Endodermal cell (in vitro differentiated cells): ENCODE results near the gene CR1L. TPM values are rescaled to one million over a fixed set of nuclear protein-coding genes. Genes with fewer than 3 reads are reported as not detected.

Experiments used
- DNase-seq: peaks from one replicate; pipeline ENCODE4 v3.0.0-alpha.2; 2017
- H3K27ac ChIP-seq: 2 replicates; pipeline ENCODE4 v1.5.1; 2013; ENCODE audit warnings: mild to moderate bottlenecking, low read depth, low read length, moderate library complexity
- H3K27me3 ChIP-seq: 2 replicates; pipeline ENCODE4 v1.6.1; 2013; ENCODE audit warnings: mild to moderate bottlenecking, low read length, moderate library complexity; ENCODE audit not compliant: insufficient read depth, control insufficient read depth, poor library complexity, severe bottlenecking
- H3K36me3 ChIP-seq: 2 replicates; pipeline ENCODE4 v1.7.0; 2013; ENCODE audit warnings: mild to moderate bottlenecking, low read length, moderate library complexity; ENCODE audit not compliant: control insufficient read depth, insufficient read depth
- H3K4me1 ChIP-seq: one replicate; pipeline ENCODE4 v1.7.0; 2013; ENCODE audit warnings: low read length; ENCODE audit not compliant: control insufficient read depth, insufficient read depth
- H3K4me3 ChIP-seq: 2 replicates; pipeline ENCODE4 v1.5.1; 2013; ENCODE audit warnings: mild to moderate bottlenecking, low read length, moderate library complexity
- H3K9ac ChIP-seq: 2 replicates; pipeline ENCODE4 v1.6.1; 2013; ENCODE audit warnings: mild to moderate bottlenecking, low read length, moderate library complexity; ENCODE audit not compliant: poor library complexity, severe bottlenecking; ENCODE audit errors: extremely low read depth
- H3K9me3 ChIP-seq: 2 replicates; pipeline ENCODE4 v1.6.1; 2013; ENCODE audit warnings: mild to moderate bottlenecking, low read length, moderate library complexity; ENCODE audit not compliant: control insufficient read depth
- H3K27ac Mint-ChIP-seq: 2 replicates; pipeline ENCODE4 v1.8.0; 2020; ENCODE audit warnings: mixed read lengths
- H3K27me3 Mint-ChIP-seq: 2 replicates; pipeline ENCODE4 v1.8.0; 2021; ENCODE audit warnings: mild to moderate bottlenecking, mixed read lengths; ENCODE audit not compliant: insufficient read depth
- H3K36me3 Mint-ChIP-seq: 2 replicates; pipeline ENCODE4 v1.8.0; 2020; ENCODE audit warnings: low read depth, mixed read lengths
- H3K4me1 Mint-ChIP-seq: 2 replicates; pipeline ENCODE4 v1.8.0; 2020; ENCODE audit warnings: mixed read lengths
- H3K4me3 Mint-ChIP-seq: 2 replicates; pipeline ENCODE4 v1.8.0; 2020; ENCODE audit warnings: mild to moderate bottlenecking, moderate library complexity, mixed read lengths
- H3K9me3 Mint-ChIP-seq: 2 replicates; pipeline ENCODE4 v1.8.0; 2020; ENCODE audit warnings: mild to moderate bottlenecking, mixed read lengths
- CTCF ChIP-seq: fragments of 200-600 bp; sonication (generic); conservative IDR thresholded peaks from 2 replicates; pipeline ENCODE4 v1.5.0; 2021; ENCODE audit warnings: antibody characterized with exemption, mild to moderate bottlenecking
- WGBS, 2 experiments: methylation state at CpG; one replicate each; pipeline versions ENCODE4 v1.1.5 to v1.1.7; 2013; ENCODE audit warnings: missing lambda C conversion rate in 2 of 2, mixed read lengths in 1 of 2; ENCODE audit not compliant: insufficient coverage in 1 of 2, insufficient read length in 1 of 2; 5-methylcytosine and 5-hydroxymethylcytosine counted together
- total RNA-seq, 2 donors: library from RNA; stranded (reverse); fragmentation: NEBNext Ultra II Directional in 1 of 2; extraction: Animal tissue kit (Norgen Biotek cat#: 25700) in 1 of 2; gene quantifications; 2 replicates in 1 of 2; 3 replicates in 1 of 2; pipeline ENCODE4 v1.2.1, GENCODE V29; 2021

The CR1L gene
- total RNA-seq, 2 donors from 2014 or later: 1.9 TPM; not detected in 1

DNA sequence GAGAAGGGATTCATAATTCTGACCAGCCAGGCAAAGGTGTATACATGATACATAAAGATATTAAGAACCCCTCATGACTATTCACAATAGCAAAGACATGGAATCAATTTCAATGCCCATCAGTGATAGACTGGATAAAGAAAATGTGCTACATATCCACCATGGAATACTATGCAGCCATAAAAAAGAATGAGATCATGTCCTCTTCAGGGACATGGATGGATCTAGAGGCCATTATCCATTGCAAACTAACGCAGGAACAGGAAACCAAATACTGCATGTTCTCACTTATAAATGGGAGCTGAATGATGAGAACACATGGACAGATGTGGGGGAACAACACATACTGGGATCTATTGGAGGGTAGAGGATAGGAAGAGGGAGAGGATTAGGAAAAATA lies 21.4 kb downstream of the CR1L start:
- no peak overlapping the region for H3K4me3 ChIP-seq
- no peaks in the 10 kb centered on the region for H3K36me3 ChIP-seq
- H3K9ac ChIP-seq: no peak overlapping the region
- no peaks in the 10 kb centered on the region for H3K4me1 Mint-ChIP-seq
- H3K9me3 Mint-ChIP-seq: peaks cover 46% of the 10 kb centered on the region
- peaks cover 29% of the 10 kb centered on the region for H3K27me3 ChIP-seq
- DNase-seq: no peak
- peaks cover 27% of the 10 kb centered on the region for H3K9me3 ChIP-seq
- no peak overlapping the region for H3K27ac Mint-ChIP-seq
- H3K27me3 Mint-ChIP-seq: peaks cover 28% of the 10 kb centered on the region
- H3K36me3 Mint-ChIP-seq: no peaks in the 10 kb centered on the region
- no peak for TF ChIP-seq CTCF
- H3K27ac ChIP-seq: no peak overlapping the region
- 88 to 91% methylated on average over 1 of the region's 1 CpG for WGBS, 2 experiments
- no peak overlapping the region for H3K4me3 Mint-ChIP-seq
- H3K4me1 ChIP-seq: no peaks in the 10 kb centered on the region

DNA sequence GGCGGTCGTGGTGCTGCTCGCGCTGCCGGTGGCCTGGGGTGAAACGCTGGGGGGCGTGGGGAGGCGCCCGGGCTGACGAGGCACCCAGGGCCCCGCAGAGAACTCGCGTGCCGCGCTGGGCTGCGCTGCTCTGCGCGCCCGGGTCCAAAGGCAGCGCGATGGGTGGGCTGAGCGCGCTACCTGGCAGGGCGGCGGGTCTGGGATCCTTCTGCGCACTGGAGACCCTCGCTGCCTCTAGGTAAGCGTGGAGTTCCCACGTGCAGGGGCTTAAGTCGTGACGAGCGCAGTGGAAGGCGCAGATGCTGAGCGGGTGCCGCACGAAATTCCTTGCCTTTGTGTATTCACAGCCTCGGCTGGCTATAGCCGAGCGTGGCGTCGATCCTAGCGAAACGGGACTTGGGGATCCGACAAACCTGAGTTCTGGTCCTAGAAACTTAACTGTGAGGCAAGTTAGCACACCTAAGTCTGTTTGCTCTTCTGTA lies 24.6 kb downstream of the CR1L start:
- DNase-seq: no peak
- WGBS, 2 experiments: 60 to 75% methylated on average over 36 to 44 of the region's 44 CpGs
- Histone ChIP-seq H3K27ac (no peak overlapping the region), H3K36me3 (no peaks in the 10 kb centered on the region), H3K9me3 (peaks cover 15% of the 10 kb centered on the region), H3K27me3 (peaks cover 31% of the 10 kb centered on the region), H3K4me1 (no peaks in the 10 kb centered on the region), H3K4me3 (no peak overlapping the region), H3K9ac (no peak overlapping the region)
- Mint-ChIP-seq H3K4me1 (peaks cover 4% of the 10 kb centered on the region), H3K27ac (no peak overlapping the region), H3K9me3 (peaks cover 24% of the 10 kb centered on the region), H3K36me3 (no peaks in the 10 kb centered on the region), H3K27me3 (peaks cover 28% of the 10 kb centered on the region), H3K4me3 (peak overlapping the region; percentile 49)
- no peak for TF ChIP-seq CTCF

- TF ChIP-seq CTCF: no peak
- Histone ChIP-seq H3K4me3 (no peak overlapping the region), H3K27me3 (peaks cover 31% of the 10 kb centered on the region), H3K9me3 (peaks cover 11% of the 10 kb centered on the region), H3K27ac (no peak overlapping the region), H3K36me3 (no peaks in the 10 kb centered on the region), H3K9ac (no peak overlapping the region), H3K4me1 (no peaks in the 10 kb centered on the region)
- H3K36me3 Mint-ChIP-seq: no peaks in the 10 kb centered on the region
- H3K4me1 Mint-ChIP-seq: peaks cover 4% of the 10 kb centered on the region
- H3K27me3 Mint-ChIP-seq: peaks cover 28% of the 10 kb centered on the region
- peaks cover 18% of the 10 kb centered on the region for H3K9me3 Mint-ChIP-seq
- 94 to 95% methylated on average over 2 to 3 of the region's 3 CpGs for WGBS, 2 experiments
- no peak overlapping the region for H3K27ac Mint-ChIP-seq
- no peak for DNase-seq
- peak overlapping the region; percentile 49 for H3K4me3 Mint-ChIP-seq
Measured at GRCh38 chr1:207670192-207670591, 25.3 kb downstream of the CR1L start.
